ENCODE measurements around the gene ARHGAP23. TPM values are rescaled to one million over a fixed set of nuclear protein-coding genes. Genes with fewer than 3 reads are reported as not detected.

ARHGAP23 gene
- total RNA-seq, 2 donors from 2014 or later: 5.2 to 10.9 TPM

DNA sequence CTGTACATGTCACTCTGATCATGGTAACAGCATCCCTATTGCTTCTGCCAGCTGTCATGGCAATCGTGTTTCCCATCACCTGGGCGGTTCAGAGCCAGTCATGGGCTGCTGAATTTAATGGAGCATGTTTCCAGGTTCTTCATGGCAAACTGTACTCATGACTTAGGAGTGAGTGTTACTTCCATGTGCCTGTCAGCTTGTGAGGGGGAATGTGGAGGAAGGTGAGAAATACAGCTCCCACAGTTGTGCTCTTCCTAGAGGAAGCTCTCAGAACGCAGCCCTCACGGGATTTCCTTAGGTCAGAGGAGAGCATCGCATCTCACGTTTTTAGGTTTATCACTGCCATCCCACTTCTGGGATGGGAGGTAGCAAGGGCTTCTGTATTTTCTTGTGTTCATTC lies 28.0 kb upstream of the ARHGAP23 start:
- ATAC-seq (no peak), DNase-seq (no peak)
- H3K4me3 ChIP-seq: no peak overlapping the region
- peaks cover 13 to 35% of the 10 kb centered on the region in 2 donors for H3K36me3 ChIP-seq (replicated peaks in 1 of 2; ENCODE audit: insufficient read depth in 1 of 2, low read depth in 2 of 2)
- intact Hi-C loops (cut with DNase I): no loop called here
- no peaks in the 10 kb centered on the region for H3K4me1 ChIP-seq
- TF ChIP-seq POLR2A (IDR thresholded peaks at IDR 0.05): no peak
- TF ChIP-seq, protein P1, sequence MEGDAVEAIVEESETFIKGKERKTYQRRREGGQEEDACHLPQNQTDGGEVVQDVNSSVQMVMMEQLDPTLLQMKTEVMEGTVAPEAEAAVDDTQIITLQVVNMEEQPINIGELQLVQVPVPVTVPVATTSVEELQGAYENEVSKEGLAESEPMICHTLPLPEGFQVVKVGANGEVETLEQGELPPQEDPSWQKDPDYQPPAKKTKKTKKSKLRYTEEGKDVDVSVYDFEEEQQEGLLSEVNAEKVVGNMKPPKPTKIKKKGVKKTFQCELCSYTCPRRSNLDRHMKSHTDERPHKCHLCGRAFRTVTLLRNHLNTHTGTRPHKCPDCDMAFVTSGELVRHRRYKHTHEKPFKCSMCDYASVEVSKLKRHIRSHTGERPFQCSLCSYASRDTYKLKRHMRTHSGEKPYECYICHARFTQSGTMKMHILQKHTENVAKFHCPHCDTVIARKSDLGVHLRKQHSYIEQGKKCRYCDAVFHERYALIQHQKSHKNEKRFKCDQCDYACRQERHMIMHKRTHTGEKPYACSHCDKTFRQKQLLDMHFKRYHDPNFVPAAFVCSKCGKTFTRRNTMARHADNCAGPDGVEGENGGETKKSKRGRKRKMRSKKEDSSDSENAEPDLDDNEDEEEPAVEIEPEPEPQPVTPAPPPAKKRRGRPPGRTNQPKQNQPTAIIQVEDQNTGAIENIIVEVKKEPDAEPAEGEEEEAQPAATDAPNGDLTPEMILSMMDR (IDR thresholded peaks at IDR 0.05): no peak
- no peaks in the 10 kb centered on the region for H3K9me3 ChIP-seq
- 74 to 85% methylated on average over 6 of the region's 6 CpGs for WGBS, 2 donors
- no peak overlapping the region for H3K27ac ChIP-seq
- H3K27me3 ChIP-seq: no peaks in the 10 kb centered on the region

DNA sequence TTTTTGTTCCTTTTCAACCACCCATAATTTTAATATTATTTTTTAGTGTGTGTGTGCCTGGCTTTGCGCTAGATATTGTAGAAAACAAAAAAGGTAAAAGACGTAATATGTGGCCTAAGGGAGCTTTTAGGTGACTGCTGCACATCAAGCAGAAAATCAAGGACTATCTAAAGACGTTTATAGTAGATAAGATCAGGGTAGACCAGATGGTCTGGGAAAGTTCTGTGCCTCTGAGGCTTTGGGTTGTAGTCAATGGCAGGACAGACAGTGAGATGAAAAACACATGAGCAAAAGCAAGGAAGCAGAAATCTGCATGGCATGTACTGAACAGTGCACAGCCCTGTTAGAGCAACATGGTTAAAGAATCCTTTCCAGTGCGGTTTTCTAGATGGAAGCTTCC lies 26.8 kb upstream of the ARHGAP23 start:
- WGBS, 2 donors: 78 to 81% methylated on average over 4 of the region's 4 CpGs

DNA sequence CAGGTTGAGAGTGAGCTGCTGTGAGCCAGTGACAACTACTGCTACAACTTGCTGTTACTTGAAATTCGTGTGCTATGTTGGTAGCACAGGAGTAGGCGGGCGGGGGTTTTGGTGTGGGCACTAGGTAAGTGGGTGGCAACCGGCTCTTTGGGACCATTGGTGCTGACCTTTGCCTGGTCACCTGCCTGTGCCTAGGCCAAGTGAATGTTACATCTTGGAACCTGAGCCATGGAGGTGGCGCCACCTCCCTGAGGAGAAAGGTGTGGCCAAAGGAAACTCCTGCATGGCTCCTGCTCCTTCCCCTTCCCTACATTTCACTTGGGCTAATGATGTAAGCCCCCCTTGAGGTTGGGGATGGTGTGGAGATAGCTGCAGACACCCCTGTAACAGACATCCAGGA lies 25.4 kb upstream of the ARHGAP23 start:
- TF ChIP-seq, protein P1 (IDR thresholded peaks at IDR 0.05): no peak
- TF ChIP-seq POLR2A (IDR thresholded peaks at IDR 0.05): no peak
- Histone ChIP-seq H3K4me1 (no peaks in the 10 kb centered on the region), H3K27ac (no peak overlapping the region), H3K36me3 (replicated peaks in 1 of 2; ENCODE audit: insufficient read depth in 1 of 2, low read depth in 2 of 2) (peaks cover 6 to 16% of the 10 kb centered on the region in 2 donors), H3K4me3 (no peak overlapping the region), H3K9me3 (no peaks in the 10 kb centered on the region), H3K27me3 (no peaks in the 10 kb centered on the region)
- DNase-seq (no peak), ATAC-seq (no peak)
- WGBS, 2 donors: 92 to 100% methylated on average over 1 to 5 of the region's 5 CpGs
- intact Hi-C loops (cut with DNase I): no loop called here

More for the DNA sequence above, 26.8 kb upstream of the ARHGAP23 start:
- Histone ChIP-seq H3K27ac (no peak overlapping the region), H3K4me1 (no peaks in the 10 kb centered on the region), H3K4me3 (no peak overlapping the region), H3K27me3 (no peaks in the 10 kb centered on the region), H3K36me3 (replicated peaks in 1 of 2; ENCODE audit: insufficient read depth in 1 of 2, low read depth in 2 of 2) (peaks cover 7 to 23% of the 10 kb centered on the region in 2 donors), H3K9me3 (no peaks in the 10 kb centered on the region)
- intact Hi-C loops (cut with DNase I): no loop called here
- TF ChIP-seq, protein P1 (IDR thresholded peaks at IDR 0.05): no peak
- no peak for TF ChIP-seq POLR2A (IDR thresholded peaks at IDR 0.05)
- ATAC-seq (no peak), DNase-seq (no peak)

DNA sequence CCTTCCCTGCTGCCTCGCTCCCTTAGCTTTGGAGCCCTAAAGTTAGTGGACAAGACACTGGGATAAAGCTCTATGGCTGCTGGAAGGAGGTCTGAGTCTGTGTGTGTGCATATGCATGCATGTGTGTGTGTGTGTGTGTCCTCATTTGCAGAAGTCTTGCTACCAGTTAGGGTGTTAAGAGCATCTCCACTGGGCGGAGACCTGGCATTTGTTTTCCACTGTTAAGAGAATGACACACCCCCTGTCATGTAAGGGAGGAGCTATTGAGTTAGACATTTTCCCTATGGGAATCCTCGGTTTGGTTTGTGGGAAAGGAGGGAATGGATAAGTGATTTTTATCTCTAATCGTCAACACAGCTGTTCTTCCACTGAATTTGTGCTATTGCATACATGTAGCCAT lies 24.8 kb upstream of the ARHGAP23 start:
- intact Hi-C loops (cut with DNase I): no loop called here
- H3K4me1 ChIP-seq: no peaks in the 10 kb centered on the region
- no peaks in the 10 kb centered on the region for H3K9me3 ChIP-seq
- ATAC-seq: no peak
- peaks cover 6 to 16% of the 10 kb centered on the region in 2 donors for H3K36me3 ChIP-seq (replicated peaks in 1 of 2; ENCODE audit: insufficient read depth in 1 of 2, low read depth in 2 of 2)
- no peak for TF ChIP-seq POLR2A (IDR thresholded peaks at IDR 0.05)
- TF ChIP-seq, protein P1 (IDR thresholded peaks at IDR 0.05): no peak
- no peak overlapping the region for H3K27ac ChIP-seq
- 52 to 66% methylated on average over 4 of the region's 4 CpGs for WGBS, 2 donors
- DNase-seq: no peak
- no peaks in the 10 kb centered on the region for H3K27me3 ChIP-seq
- H3K4me3 ChIP-seq: no peak overlapping the region

DNA sequence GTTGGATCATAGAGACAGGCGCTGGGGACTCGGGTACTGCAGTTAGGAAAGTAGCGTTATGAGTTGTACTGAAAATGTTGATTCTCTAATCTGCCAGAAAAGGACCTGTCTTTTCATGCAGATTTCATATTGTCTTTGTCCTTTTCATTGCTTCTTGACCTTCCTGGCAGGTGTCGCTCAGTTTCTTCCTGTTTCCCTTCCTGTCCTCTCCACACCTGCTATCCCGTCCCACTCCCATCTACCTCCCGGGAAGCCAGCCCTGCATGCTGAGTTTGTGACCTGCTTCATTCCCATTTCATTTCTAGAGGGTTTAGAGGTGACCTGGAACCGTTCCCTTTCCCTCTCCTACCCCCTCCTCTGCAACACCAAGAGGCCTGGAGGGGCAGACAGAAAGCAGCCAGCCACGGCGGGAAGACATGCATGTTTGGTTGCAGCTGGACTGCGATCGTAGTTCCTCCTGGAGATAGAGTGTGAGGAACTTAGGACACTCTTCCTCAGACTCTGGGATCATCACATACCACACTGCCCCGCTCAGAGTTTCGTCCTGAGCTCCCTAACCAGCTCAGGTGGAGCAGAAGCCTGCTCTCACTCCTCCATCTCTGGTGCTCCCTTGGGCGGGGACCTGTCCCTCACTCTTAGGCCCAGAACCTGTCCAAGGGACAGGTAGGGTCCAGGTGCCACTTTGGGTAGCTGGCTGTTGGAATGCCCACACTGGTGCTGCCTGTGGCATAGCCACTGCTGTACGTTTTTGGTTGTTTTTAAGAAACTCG lies 23.9 kb upstream of the ARHGAP23 start:
- no peaks in the 10 kb centered on the region for H3K27me3 ChIP-seq
- H3K9me3 ChIP-seq: no peaks in the 10 kb centered on the region
- WGBS, 2 donors: 77 to 84% methylated on average over 12 to 16 of the region's 16 CpGs
- no peak overlapping the region for H3K4me3 ChIP-seq
- ATAC-seq: no peak
- DNase-seq: no peak
- intact Hi-C loops (cut with DNase I): no loop called here
- H3K27ac ChIP-seq: no peak overlapping the region
- H3K4me1 ChIP-seq: no peaks in the 10 kb centered on the region
- TF ChIP-seq POLR2A (IDR thresholded peaks at IDR 0.05): no peak
- TF ChIP-seq, protein P1 (IDR thresholded peaks at IDR 0.05): no peak
- peaks cover 6 to 13% of the 10 kb centered on the region in 2 donors for H3K36me3 ChIP-seq (replicated peaks in 1 of 2; ENCODE audit: insufficient read depth in 1 of 2, low read depth in 2 of 2)
